ENCODE measurements around the gene WDR73.

- TF ChIP-seq CTCF (IDR thresholded peaks at IDR 0.05) (no peak), POLR2A (IDR thresholded peaks at IDR 0.05) (peak in 1 of 2 donors; percentile 25)
These were observed 53.2 kb downstream of the WDR73 start, which contains the start of gene ZSCAN2 for GRCh38 chr15:84600687-84601554.

All from Peyer's patch (tissue), 4 donors.